Adrenal gland (tissue), 5 donors: ENCODE data around the gene HAUS1.

Experiments
- CTCF ChIP-seq, 6 experiments: fragments of 450-650 bp in 4 of 6; fragments of 200-600 bp in 2 of 6; sonication (generic) in 1 of 6; IDR thresholded peaks; 1 replicate in 5 of 6; 2 replicates in 1 of 6; pipeline versions ENCODE4 v1.5.1 to v1.8.0; 2016 to 2021; ENCODE audit warnings: antibody characterized with exemption in 6 of 6, mild to moderate bottlenecking in 2 of 6, moderate library complexity in 1 of 6
- POLR2A ChIP-seq, 2 donors: fragments of 450-650 bp; IDR thresholded peaks; one replicate each; pipeline ENCODE4 v1.6.1; 2017; ENCODE audit warnings: antibody characterized with exemption in 2 of 2, mild to moderate bottlenecking in 2 of 2, moderate library complexity in 1 of 2
- donor health status: DM: no; HTN: no; CAD: no.

GRCh38 chr18:46084431-46084830, 19.8 kb upstream of the HAUS1 start:
- no peak for TF ChIP-seq POLR2A (IDR thresholded peaks at IDR 0.05)
- TF ChIP-seq CTCF (IDR thresholded peaks at IDR 0.05): no peak
